Thymus (tissue), 14 donors: ENCODE measurements around the gene CRLF2. TPM values are rescaled to one million over a fixed set of nuclear protein-coding genes. Genes with fewer than 3 reads are reported as not detected.
A peak's percentile ranks its signal among the peaks of the same experiment; 100 is the strongest.
"Not testable (repeated sequence)": the region's sequence is repeated elsewhere in the genome, so short reads cannot be mapped to it uniquely, and the experiment has no call there.

Experiments used
- DNase-seq, 9 donors: peaks; one replicate each; pipeline ENCODE4 v3.0.0-alpha.2; 2013; ENCODE audit warnings: low spot score in 9 of 9, low read depth in 6 of 9, missing footprints in 1 of 9
- H3K27ac ChIP-seq, 2 donors: one replicate each; pipeline ENCODE4 v1.5.1; 2013; ENCODE audit warnings: control low read depth in 1 of 2, low read depth in 1 of 2, low read length in 1 of 2, mild to moderate bottlenecking in 1 of 2, moderate library complexity in 1 of 2
- H3K27me3 ChIP-seq, 2 donors: one replicate each; pipeline ENCODE4 v1.5.1; 2013; ENCODE audit warnings: low read length in 1 of 2; ENCODE audit not compliant: control insufficient read depth in 2 of 2, insufficient read depth in 1 of 2
- H3K36me3 ChIP-seq, 2 donors: one replicate each; pipeline ENCODE4 v1.5.1; 2013; ENCODE audit warnings: low read length in 1 of 2, mild to moderate bottlenecking in 1 of 2, moderate library complexity in 1 of 2; ENCODE audit not compliant: control insufficient read depth in 2 of 2, insufficient read depth in 2 of 2
- H3K4me1 ChIP-seq, 2 donors: one replicate each; pipeline ENCODE4 v1.5.1; 2013; ENCODE audit warnings: low read length in 2 of 2; ENCODE audit not compliant: control insufficient read depth in 2 of 2, insufficient read depth in 2 of 2
- H3K4me3 ChIP-seq, 2 donors: one replicate each; pipeline ENCODE4 v1.5.1; 2013; ENCODE audit warnings: low read length in 2 of 2, control low read depth in 1 of 2, mild to moderate bottlenecking in 1 of 2
- H3K9me3 ChIP-seq, 2 donors: one replicate each; pipeline ENCODE4 v1.5.1; 2013; ENCODE audit warnings: low read length in 1 of 2, mild to moderate bottlenecking in 1 of 2; ENCODE audit not compliant: control insufficient read depth in 2 of 2, insufficient read depth in 1 of 2
- WGBS: extraction: QIAGEN DNeasy Blood & Tissue Kit; methylation state at CpG from one replicate; pipeline ENCODE4 v1.1.7; 2013; 5-methylcytosine and 5-hydroxymethylcytosine counted together
- long read RNA-seq, 10 donors: transcript quantifications; one replicate each; lab custom pipeline, GENCODE V29; 2026
- polyA plus RNA-seq: library from polyadenylated mRNA; stranded (reverse); fragments of 200-250 nt; gene quantifications from one replicate; pipeline ENCODE4 v1.2.3, GENCODE V29; 2013
- total RNA-seq: library from RNA; stranded (reverse); fragments of 120-200 nt; gene quantifications from one replicate; pipeline ENCODE4 v1.2.4, GENCODE V29; 2013
- donor health status: healthy.

CRLF2 gene, protein sequence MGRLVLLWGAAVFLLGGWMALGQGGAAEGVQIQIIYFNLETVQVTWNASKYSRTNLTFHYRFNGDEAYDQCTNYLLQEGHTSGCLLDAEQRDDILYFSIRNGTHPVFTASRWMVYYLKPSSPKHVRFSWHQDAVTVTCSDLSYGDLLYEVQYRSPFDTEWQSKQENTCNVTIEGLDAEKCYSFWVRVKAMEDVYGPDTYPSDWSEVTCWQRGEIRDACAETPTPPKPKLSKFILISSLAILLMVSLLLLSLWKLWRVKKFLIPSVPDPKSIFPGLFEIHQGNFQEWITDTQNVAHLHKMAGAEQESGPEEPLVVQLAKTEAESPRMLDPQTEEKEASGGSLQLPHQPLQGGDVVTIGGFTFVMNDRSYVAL
- total RNA-seq (0.28 TPM), polyA plus RNA-seq (2.0 TPM)
- long read RNA-seq, donor 1: 0 reads
- long read RNA-seq, donor 2, partial matches to known transcripts: 6 of 11 reads
- long read RNA-seq, donor 2, other reads (novel, unspliced or antisense): 5 of 11 reads
- long read RNA-seq, donor 3: 0 reads
- long read RNA-seq, donor 4: 0 reads
- long read RNA-seq, donor 5, partial matches to known transcripts: 27 of 27 reads
- long read RNA-seq, donor 5, other reads (novel, unspliced or antisense): 0 of 27 reads
- long read RNA-seq, donor 6: 0 reads
- long read RNA-seq, donor 7: 0 reads
- long read RNA-seq, donor 8: 0 reads
- long read RNA-seq, donor 9: 0 reads
- long read RNA-seq, donor 10: 0 reads

- H3K36me3 ChIP-seq: no peaks in the 10 kb centered on the region
- DNase-seq: peak in 1 of 9 donors; percentile 43
- H3K9me3 ChIP-seq: no peaks in the 10 kb centered on the region
- peak within 1 kb of the TSS; percentile 26 to 81 for H3K27ac ChIP-seq
- no peak within 1 kb of the TSS for H3K4me3 ChIP-seq
- peaks cover 22 to 26% of the 10 kb centered on the region in 2 donors for H3K4me1 ChIP-seq
- H3K27me3 ChIP-seq: no peaks in the 10 kb centered on the region
- WGBS: 2% methylated on average over 5 of the region's 5 CpGs
Observed at GRCh38 chrX:1212532-1212931, at the start of gene CRLF2. Gene CRLF2 (minus strand): TSS chrX:1212649. CDS start chrX:1212634, 15 bp downstream.

GRCh38 chrX:1261771-1262170 is 49.3 kb upstream of the CRLF2 start:
- H3K4me1 ChIP-seq, H3K4me3 ChIP-seq, H3K27ac ChIP-seq, H3K9me3 ChIP-seq, H3K36me3 ChIP-seq, DNase-seq, H3K27me3 ChIP-seq: not testable (repeated sequence)
- WGBS: 85% methylated on average over 9 of the region's 9 CpGs

DNA sequence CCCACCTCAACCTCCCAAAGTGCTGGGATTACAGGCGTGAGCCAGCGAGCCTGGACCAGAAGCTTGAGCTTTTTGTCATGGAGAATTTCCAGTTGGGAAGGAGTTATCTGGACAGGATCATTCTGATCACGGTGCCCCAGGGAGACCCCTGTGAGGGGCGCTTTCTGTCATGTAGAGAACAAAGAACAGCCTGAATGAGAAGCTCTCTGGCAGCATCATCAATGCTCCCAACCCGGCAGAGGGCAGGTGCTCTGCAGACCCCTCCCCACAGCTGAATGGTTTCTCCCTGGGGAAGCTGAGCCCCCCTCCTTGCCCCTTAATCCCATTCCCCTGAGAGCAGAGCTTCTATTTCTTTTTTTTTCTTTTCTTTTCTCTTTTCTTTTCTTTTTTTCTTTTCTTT is 48.8 kb upstream of the CRLF2 start:
- peaks cover 0 to 3% of the 10 kb centered on the region in 2 donors for H3K9me3 ChIP-seq
- H3K4me1 ChIP-seq: no peaks in the 10 kb centered on the region
- no peak overlapping the region for H3K27ac ChIP-seq
- DNase-seq: no peak
- no peak overlapping the region for H3K4me3 ChIP-seq
- 93% methylated on average over 5 of the region's 5 CpGs for WGBS
- no peaks in the 10 kb centered on the region for H3K27me3 ChIP-seq
- H3K36me3 ChIP-seq: no peaks in the 10 kb centered on the region

GRCh38 chrX:1252861-1253260 is 40.4 kb upstream of the CRLF2 start:
- no peak overlapping the region for H3K27ac ChIP-seq
- WGBS: 96% methylated on average over 3 of the region's 3 CpGs
- peaks cover 0 to 10% of the 10 kb centered on the region in 2 donors for H3K27me3 ChIP-seq
- no peaks in the 10 kb centered on the region for H3K36me3 ChIP-seq
- H3K4me3 ChIP-seq: no peak overlapping the region
- peaks cover 12 to 15% of the 10 kb centered on the region in 2 donors for H3K4me1 ChIP-seq
- no peak for DNase-seq
- peaks cover 0 to 6% of the 10 kb centered on the region in 2 donors for H3K9me3 ChIP-seq

GRCh38 chrX:1249101-1249887 is 36.8 kb upstream of the CRLF2 start:
- DNase-seq: peak in 6 of 9 donors; percentile 63 to 88 (median 68)
- H3K27me3 ChIP-seq: peaks cover 0 to 10% of the 10 kb centered on the region in 2 donors
- WGBS: 7% methylated on average over 22 of the region's 22 CpGs

DNA sequence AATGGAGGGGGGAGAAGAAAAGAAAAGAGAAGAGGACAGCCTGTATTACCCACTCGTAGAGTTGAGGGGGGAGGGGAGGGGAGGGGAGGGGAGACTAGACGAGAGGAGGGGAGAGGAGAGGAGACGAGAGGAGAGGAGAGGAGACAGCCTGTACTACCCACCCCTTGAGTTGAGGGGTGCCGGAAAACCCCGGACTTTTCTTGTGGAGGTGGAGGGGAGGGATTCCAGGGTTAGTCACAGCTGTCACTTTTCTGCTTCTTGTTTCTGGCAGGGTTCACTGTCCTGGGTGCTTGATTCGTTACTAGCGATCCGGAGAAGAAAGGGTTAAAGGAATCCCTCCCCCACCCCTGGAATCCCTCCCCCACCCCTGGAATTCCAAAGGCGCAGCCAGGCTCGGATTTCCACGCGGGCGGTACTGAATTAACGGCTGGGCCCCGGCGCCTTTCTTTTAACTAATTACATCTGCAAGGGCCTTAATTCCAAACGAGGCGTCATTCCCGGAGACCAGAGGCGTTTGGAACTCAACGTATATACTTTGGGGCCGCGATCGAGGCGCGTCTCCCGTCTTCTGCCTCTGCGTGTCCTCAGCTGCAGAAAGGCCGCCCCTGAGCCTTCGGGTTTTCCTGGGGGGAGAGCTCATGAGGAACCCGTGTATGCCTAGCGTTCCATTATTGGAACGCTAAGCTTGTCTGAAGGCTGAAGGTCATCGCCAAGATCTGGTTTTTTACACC is 36.0 kb upstream of the CRLF2 start:
- H3K27ac ChIP-seq: peak overlapping the region; percentile 57 to 94
- H3K9me3 ChIP-seq: peaks cover 0 to 3% of the 10 kb centered on the region in 2 donors
- peaks cover 0 to 10% of the 10 kb centered on the region in 2 donors for H3K27me3 ChIP-seq
- no peaks in the 10 kb centered on the region for H3K36me3 ChIP-seq
- peaks cover 17 to 18% of the 10 kb centered on the region in 2 donors for H3K4me1 ChIP-seq
- 15% methylated on average over 34 of the region's 34 CpGs for WGBS
- peak overlapping the region in 1 of 2 donors; percentile 3 for H3K4me3 ChIP-seq
- peak in 2 of 9 donors; percentile 14 to 40 for DNase-seq

More at GRCh38 chrX:1249101-1249887, 36.8 kb upstream of the CRLF2 start:
- peaks cover 0 to 6% of the 10 kb centered on the region in 2 donors for H3K9me3 ChIP-seq
- peaks cover 15 to 18% of the 10 kb centered on the region in 2 donors for H3K4me1 ChIP-seq
- no peaks in the 10 kb centered on the region for H3K36me3 ChIP-seq
- H3K27ac ChIP-seq: peak overlapping the region; percentile 57 to 94
- peak overlapping the region; percentile 18 to 35 for H3K4me3 ChIP-seq

DNA sequence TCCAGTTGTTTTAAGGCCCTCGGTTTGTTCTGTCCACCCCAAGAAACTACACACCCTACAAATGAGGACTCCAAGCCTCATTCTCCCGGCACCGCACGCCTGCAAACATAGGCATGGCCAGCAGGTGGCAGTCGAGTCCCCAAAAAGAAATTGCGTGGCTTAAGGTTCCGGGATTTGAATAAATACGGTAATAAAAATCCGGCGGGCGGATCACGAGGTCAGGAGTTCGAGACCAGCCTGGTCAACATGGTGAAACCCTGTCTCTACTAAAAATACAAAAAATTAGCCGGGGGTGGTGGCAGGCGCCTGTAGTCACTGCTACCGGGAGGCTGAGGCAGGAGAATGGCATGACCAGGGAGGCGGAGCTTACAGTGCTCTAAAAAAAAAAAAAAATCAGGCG is 34.4 kb upstream of the CRLF2 start:
- 15% methylated on average over 18 of the region's 18 CpGs for WGBS

More for the DNA sequence above, 34.4 kb upstream of the CRLF2 start:
- H3K36me3 ChIP-seq: no peaks in the 10 kb centered on the region
- H3K9me3 ChIP-seq: no peaks in the 10 kb centered on the region
- no peak overlapping the region for H3K4me3 ChIP-seq
- no peak overlapping the region for H3K27ac ChIP-seq
- peaks cover 20 to 23% of the 10 kb centered on the region in 2 donors for H3K4me1 ChIP-seq
- DNase-seq: peak in 5 of 9 donors; percentile 72 to 87 (median 75)
- H3K27me3 ChIP-seq: peaks cover 0 to 10% of the 10 kb centered on the region in 2 donors
